ENCODE results near the gene ADH1C.

The ADH1C gene

DNA sequence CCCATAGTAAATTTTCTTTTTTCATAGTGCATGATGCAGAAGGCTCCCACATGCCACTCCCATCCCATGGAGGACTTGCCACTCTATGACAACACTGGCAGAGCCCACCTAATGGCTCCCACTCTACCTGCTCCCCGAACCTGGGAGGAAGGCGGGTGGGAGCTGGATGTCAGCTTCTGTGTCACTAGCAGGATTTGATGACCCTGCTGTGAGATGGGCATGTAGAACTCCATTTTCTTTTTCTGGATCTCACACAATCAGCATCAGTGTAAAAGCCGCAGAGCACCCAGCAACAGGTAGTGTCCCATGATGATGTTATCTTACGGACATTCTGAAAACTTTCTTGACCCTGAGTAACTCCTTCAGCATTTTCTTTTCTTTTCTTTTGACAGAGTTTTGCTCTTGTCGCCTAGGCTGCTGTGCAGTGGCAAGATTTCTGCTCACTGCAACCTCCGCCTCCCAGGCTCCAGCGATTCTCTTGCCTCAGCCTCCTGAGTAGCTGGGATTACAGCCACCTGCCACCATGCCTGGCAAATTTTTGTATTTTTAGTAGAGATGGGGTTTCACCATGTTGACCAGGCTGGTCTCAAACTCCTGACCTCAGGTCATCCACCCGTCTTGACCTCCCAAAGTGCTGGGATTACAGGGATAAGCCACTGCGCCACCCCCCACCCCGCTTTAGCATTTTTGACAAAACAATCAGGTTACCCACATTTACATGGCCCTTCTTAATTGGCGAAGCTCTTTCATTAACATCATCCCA lies 46.7 kb downstream of the ADH1C start:
- no peak for DNase-seq
- Mint-ChIP-seq H3K27me3 (ENCODE audit: low read depth, poor library complexity) (no peaks in the 10 kb centered on the region), H3K36me3 (ENCODE audit: low read depth) (no peaks in the 10 kb centered on the region), H3K4me3 (no peak overlapping the region), H3K27ac (no peak overlapping the region), H3K9me3 (peaks cover 6% of the 10 kb centered on the region), H3K4me1 (no peaks in the 10 kb centered on the region)
- TF ChIP-seq, protein P1, sequence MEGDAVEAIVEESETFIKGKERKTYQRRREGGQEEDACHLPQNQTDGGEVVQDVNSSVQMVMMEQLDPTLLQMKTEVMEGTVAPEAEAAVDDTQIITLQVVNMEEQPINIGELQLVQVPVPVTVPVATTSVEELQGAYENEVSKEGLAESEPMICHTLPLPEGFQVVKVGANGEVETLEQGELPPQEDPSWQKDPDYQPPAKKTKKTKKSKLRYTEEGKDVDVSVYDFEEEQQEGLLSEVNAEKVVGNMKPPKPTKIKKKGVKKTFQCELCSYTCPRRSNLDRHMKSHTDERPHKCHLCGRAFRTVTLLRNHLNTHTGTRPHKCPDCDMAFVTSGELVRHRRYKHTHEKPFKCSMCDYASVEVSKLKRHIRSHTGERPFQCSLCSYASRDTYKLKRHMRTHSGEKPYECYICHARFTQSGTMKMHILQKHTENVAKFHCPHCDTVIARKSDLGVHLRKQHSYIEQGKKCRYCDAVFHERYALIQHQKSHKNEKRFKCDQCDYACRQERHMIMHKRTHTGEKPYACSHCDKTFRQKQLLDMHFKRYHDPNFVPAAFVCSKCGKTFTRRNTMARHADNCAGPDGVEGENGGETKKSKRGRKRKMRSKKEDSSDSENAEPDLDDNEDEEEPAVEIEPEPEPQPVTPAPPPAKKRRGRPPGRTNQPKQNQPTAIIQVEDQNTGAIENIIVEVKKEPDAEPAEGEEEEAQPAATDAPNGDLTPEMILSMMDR (IDR thresholded peaks at IDR 0.05): no peak

DNA sequence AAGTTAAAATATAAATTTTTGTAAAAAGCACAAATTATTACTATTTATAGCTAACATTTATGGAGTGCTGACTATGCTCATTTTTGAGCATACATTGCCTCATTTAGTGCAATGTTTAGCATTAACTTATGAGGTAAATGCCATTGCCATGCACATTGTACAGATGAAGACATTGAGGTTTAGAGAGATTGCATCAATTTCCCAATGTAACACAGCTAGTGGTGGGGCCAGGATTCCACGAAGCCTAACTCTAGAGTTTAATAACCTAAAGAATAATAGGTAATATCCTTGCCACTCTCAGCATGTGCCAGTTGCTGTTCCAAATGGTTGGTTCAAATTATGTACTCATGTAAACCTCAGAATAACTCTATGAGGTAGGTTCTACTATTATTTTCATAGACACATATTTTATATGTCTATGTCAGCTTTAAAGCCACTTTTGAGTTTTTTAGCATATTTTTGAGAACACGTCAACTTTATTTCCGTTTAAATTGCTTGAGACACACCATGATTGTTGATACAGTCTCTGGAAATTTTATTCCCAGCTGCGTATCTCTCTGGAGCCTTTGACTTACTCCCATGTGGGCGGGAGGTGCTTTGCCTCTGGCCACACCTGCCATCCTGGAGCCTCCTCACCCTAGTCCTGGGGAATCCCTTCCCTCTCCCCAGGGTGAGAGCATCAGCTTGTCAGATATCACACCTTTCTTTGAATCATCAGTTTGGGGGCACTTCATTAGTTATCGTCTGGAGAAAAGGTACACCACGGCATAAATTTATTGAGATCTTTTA lies 51.0 kb downstream of the ADH1C start:
- H3K4me1 Mint-ChIP-seq: no peaks in the 10 kb centered on the region
- DNase-seq: no peak
- H3K27me3 Mint-ChIP-seq (ENCODE audit: low read depth, poor library complexity): no peaks in the 10 kb centered on the region
- H3K9me3 Mint-ChIP-seq: peaks cover 26% of the 10 kb centered on the region
- TF ChIP-seq, protein P1 (IDR thresholded peaks at IDR 0.05): no peak
- no peak overlapping the region for H3K27ac Mint-ChIP-seq
- H3K36me3 Mint-ChIP-seq (ENCODE audit: low read depth): no peaks in the 10 kb centered on the region
- no peak overlapping the region for H3K4me3 Mint-ChIP-seq

DNA sequence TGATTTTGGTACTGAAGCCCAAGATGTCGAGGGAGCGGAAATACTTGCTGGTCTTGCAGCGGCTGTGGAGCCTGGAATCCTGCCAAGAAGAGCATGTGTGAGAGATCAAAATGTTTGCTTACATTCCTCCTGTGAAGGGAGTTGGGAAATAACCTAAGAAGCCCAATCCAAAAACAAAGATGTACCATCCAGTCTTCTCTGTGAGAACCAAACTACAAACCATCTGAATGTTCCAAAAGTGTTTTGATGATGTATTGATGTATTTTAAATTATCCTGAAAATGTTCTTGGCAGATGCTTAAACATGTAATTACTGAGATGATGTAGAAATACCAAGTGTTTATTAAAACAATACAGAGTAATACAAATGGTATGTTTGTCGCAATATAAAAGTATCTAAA lies 51.6 kb downstream of the ADH1C start:
- no peaks in the 10 kb centered on the region for H3K27me3 Mint-ChIP-seq (ENCODE audit: low read depth, poor library complexity)
- H3K27ac Mint-ChIP-seq: no peak overlapping the region
- H3K9me3 Mint-ChIP-seq: peaks cover 32% of the 10 kb centered on the region
- TF ChIP-seq, protein P1 (IDR thresholded peaks at IDR 0.05): no peak
- H3K36me3 Mint-ChIP-seq (ENCODE audit: low read depth): no peaks in the 10 kb centered on the region
- H3K4me1 Mint-ChIP-seq: no peaks in the 10 kb centered on the region
- DNase-seq: no peak
- no peak overlapping the region for H3K4me3 Mint-ChIP-seq

DNA sequence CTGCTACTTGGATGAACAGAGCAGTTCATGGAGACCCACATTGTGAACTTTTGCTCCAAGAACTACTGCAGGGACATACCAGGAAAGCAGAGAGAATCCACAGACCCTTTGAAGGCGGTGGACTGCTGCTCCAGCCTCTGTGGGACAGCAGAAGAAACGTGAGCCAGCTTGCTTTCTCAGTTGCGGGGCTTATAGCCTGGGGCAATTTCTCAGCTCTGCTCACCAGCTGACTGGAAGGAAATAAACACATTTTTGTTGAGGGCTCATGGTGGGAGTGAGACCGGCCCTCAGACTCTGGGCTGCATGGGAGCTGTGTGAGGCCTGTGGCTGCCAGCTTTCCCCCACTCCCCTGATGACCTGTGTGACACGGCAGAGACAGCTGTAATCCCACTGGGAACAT lies 59.2 kb downstream of the ADH1C start:
- DNase-seq: no peak
- Mint-ChIP-seq H3K27ac (no peak overlapping the region), H3K4me1 (no peaks in the 10 kb centered on the region), H3K4me3 (no peak overlapping the region), H3K27me3 (ENCODE audit: low read depth, poor library complexity) (peaks cover 2% of the 10 kb centered on the region), H3K9me3 (peaks cover 40% of the 10 kb centered on the region), H3K36me3 (ENCODE audit: low read depth) (peaks cover 4% of the 10 kb centered on the region)
- TF ChIP-seq, protein P1 (IDR thresholded peaks at IDR 0.05): no peak

DNA sequence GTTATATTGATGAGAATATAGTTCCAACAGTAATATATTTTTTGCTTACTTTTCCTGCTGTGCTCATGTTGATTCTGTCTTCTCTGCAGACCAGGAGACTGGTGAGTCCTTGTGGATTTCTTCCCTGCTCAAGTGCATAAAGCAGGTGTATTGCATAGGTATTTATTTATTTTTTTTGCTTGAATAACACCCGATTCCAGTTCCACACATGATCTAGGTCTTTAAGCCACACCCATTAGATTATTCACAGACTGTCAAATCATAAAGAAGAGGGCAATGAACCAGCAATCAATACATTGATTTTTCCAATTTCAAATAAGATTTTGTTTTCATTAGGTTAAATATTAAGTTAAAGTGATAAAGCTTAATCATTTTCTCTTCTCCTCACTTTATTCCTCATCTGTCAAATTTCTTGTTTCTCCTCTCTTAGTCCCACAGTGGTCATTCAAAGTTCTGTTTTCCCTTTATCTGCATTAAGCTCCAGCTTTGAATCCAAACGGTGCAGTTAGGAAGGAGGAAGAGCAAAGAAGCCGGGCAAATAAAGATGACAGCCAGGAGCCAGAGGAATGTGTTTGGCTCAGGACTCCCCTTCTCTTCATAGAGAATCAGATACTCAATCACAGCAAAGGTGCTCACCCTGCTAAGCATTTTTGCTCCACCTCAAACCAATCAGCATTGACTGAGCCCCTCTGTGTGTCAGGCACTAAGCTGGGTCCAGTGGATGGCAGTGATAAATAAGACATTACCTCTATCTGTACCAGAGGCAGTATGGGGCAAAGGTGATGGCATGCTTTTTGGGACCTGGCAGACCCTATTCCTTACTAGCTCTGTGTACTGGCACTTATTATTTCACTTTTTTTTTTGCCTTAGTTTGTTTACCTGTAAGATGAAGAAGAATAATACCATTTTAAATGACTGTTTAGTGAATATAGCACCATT lies 61.4 kb downstream of the ADH1C start, which contains the start of gene ADH1A:
ADH1A (minus strand) TSS at position 138 of the 939 bp plus-strand sequence; CDS start at position 67, 71 bp downstream.
- Mint-ChIP-seq H3K27ac (no peak within 1 kb of the TSS), H3K36me3 (ENCODE audit: low read depth) (peaks cover 4% of the 10 kb centered on the region), H3K9me3 (peaks cover 20% of the 10 kb centered on the region), H3K4me3 (no peak within 1 kb of the TSS), H3K27me3 (ENCODE audit: low read depth, poor library complexity) (peaks cover 2% of the 10 kb centered on the region), H3K4me1 (no peaks in the 10 kb centered on the region)
- TF ChIP-seq, protein P1 (IDR thresholded peaks at IDR 0.05): no peak
- no peak for DNase-seq

Data from nephron progenitor cell (in vitro differentiated cells).